HepG2 (cell line): ENCODE data around the gene TPTE2. TPM values are rescaled to one million over a fixed set of nuclear protein-coding genes. Genes with fewer than 3 reads are reported as not detected.

Source experiments
- AGO2 ChIP-seq: fragments of 200-400 bp; formaldehyde crosslinking; optimal IDR thresholded peaks from 2 replicates; pipeline ENCODE3; 2017; ENCODE audit warnings: mild to moderate bottlenecking, low read depth, low read length, moderate library complexity
- ARHGAP35 ChIP-seq: sonication (generic); formaldehyde crosslinking; IDR thresholded peaks from 2 replicates; pipeline ENCODE4 v1.9.0; 2022; ENCODE audit warnings: mild to moderate bottlenecking, inconsistent platforms, moderate library complexity, missing genetic modification reagents, borderline replicate concordance
- ARNT2 ChIP-seq: sonication (generic); formaldehyde crosslinking; IDR thresholded peaks from 2 replicates; pipeline ENCODE4 v1.8.0; 2022; ENCODE audit warnings: mild to moderate bottlenecking, low read depth, missing genetic modification reagents, moderate library complexity
- BRCA1 ChIP-seq: sonication (generic); formaldehyde crosslinking; IDR thresholded peaks from 2 replicates; pipeline ENCODE4 v1.4.0; 2020; ENCODE audit warnings: missing genetic modification reagents
- CEBPB ChIP-seq: IDR thresholded peaks from 2 replicates; pipeline ENCODE4 v1.6.1; 2011; ENCODE audit warnings: low read depth, low read length, improper control_type of control experiment, borderline replicate concordance
- DNMT3B ChIP-seq: conservative IDR thresholded peaks from 2 replicates; pipeline ENCODE4 v1.6.1; 2016; ENCODE audit warnings: missing biosample characterization, control low read depth
- GFI1 ChIP-seq: sonication (generic); formaldehyde crosslinking; IDR thresholded peaks from 2 replicates; pipeline ENCODE4 v1.5.0; 2020; ENCODE audit warnings: missing genetic modification reagents, mild to moderate bottlenecking, borderline replicate concordance
- JDP2 ChIP-seq: sonication (generic); formaldehyde crosslinking; IDR thresholded peaks from 2 replicates; pipeline ENCODE4 v1.8.1; 2022; ENCODE audit warnings: missing genetic modification reagents, borderline replicate concordance
- JUND ChIP-seq: sonication (generic); formaldehyde crosslinking; IDR thresholded peaks from 2 replicates; pipeline ENCODE4 v1.8.0; 2022; ENCODE audit warnings: mild to moderate bottlenecking, missing genetic modification reagents
- KLF16 ChIP-seq, 2 experiments: sonication (generic) in 1 of 2; formaldehyde crosslinking in 1 of 2; IDR thresholded peaks; 2 replicates each; pipeline versions ENCODE4 v1.6.1 to v1.8.0; 2016 to 2023; ENCODE audit warnings: missing genetic modification reagents in 2 of 2, missing compliant biosample characterization in 1 of 2
- MAFK ChIP-seq, 2 experiments: IDR thresholded peaks in 1 of 2; conservative IDR thresholded peaks in 1 of 2; 2 replicates each; pipeline ENCODE4 v1.6.1; 2011; ENCODE audit warnings: improper control_type of control experiment in 2 of 2, low read length in 2 of 2
- NPAS2 ChIP-seq: sonication (generic); formaldehyde crosslinking; IDR thresholded peaks from 2 replicates; pipeline ENCODE4 v1.8.0; 2022; ENCODE audit warnings: mild to moderate bottlenecking, missing genetic modification reagents, borderline replicate concordance
- TAF15 ChIP-seq: fragments of 200-400 bp; formaldehyde crosslinking; IDR thresholded peaks from one replicate; pipeline ENCODE4 v1.6.1; 2018; ENCODE audit warnings: mild to moderate bottlenecking, low read depth, low read length; ENCODE audit not compliant: poor library complexity, severe bottlenecking
- TARDBP ChIP-seq: sonication (generic); formaldehyde crosslinking; IDR thresholded peaks from 2 replicates; pipeline ENCODE4 v1.8.0; 2022; ENCODE audit warnings: mild to moderate bottlenecking, missing genetic modification reagents
- ZBTB7A ChIP-seq: sonication (generic); formaldehyde crosslinking; IDR thresholded peaks from 2 replicates; pipeline ENCODE4 v1.8.0; 2022; ENCODE audit warnings: mild to moderate bottlenecking, missing genetic modification reagents
- ZFP82 ChIP-seq: sonication (generic); formaldehyde crosslinking; IDR thresholded peaks from 2 replicates; pipeline ENCODE4 v1.5.1; 2020; ENCODE audit warnings: mild to moderate bottlenecking, missing genetic modification reagents, borderline replicate concordance
- ZNF230 ChIP-seq: sonication (generic); formaldehyde crosslinking; IDR thresholded peaks from 2 replicates; pipeline ENCODE4 v1.4.0; 2020; ENCODE audit warnings: mild to moderate bottlenecking, missing genetic modification reagents
- ZNF281 ChIP-seq: sonication (generic); formaldehyde crosslinking; IDR thresholded peaks from 2 replicates; pipeline ENCODE4 v1.4.0; 2020; ENCODE audit warnings: missing genetic modification reagents, borderline replicate concordance
- ZNF282 ChIP-seq: fragments of 450-650 bp; IDR thresholded peaks from 2 replicates; pipeline ENCODE4 v1.6.1; 2018; ENCODE audit not compliant: partially characterized antibody
- ZNF33A ChIP-seq: sonication (generic); formaldehyde crosslinking; IDR thresholded peaks from 2 replicates; pipeline ENCODE4 v1.5.1; 2020; ENCODE audit warnings: missing genetic modification reagents, mild to moderate bottlenecking, moderate library complexity, borderline replicate concordance
- ZNF432 ChIP-seq: sonication (generic); formaldehyde crosslinking; IDR thresholded peaks from 2 replicates; pipeline ENCODE4 v1.5.0; 2020; ENCODE audit warnings: missing genetic modification reagents, mild to moderate bottlenecking, borderline replicate concordance
- ZNF639 ChIP-seq: conservative IDR thresholded peaks from 2 replicates; pipeline ENCODE4 v1.6.1; 2018; ENCODE audit warnings: missing genetic modification reagents
- ZNF670 ChIP-seq: sonication (generic); formaldehyde crosslinking; IDR thresholded peaks from 2 replicates; pipeline ENCODE4 v1.8.0; 2022; ENCODE audit warnings: mild to moderate bottlenecking, missing genetic modification reagents, borderline replicate concordance
- ZNF770 ChIP-seq: sonication (generic); formaldehyde crosslinking; IDR thresholded peaks from 2 replicates; pipeline ENCODE4 v1.5.0; 2020; ENCODE audit warnings: mild to moderate bottlenecking, missing genetic modification reagents
- polyA plus RNA-seq, 8 experiments: library from polyadenylated mRNA; depleted of rRNA in 3 of 8; stranded (reverse) in 7 of 8; unstranded in 1 of 8; fragments of >200 nt; fragmentation: Illumina TruSeq in 4 of 8; extraction: Trizol in 4 of 8; gene quantifications; 2 replicates each; pipeline versions ENCODE4 v1.2.1 to v1.2.3, GENCODE V29; 2011 to 2016; ENCODE audit warnings: low read depth in 4 of 8, missing spikeins in 1 of 8, mixed read lengths in 1 of 8; ENCODE audit not compliant: insufficient read depth in 1 of 8
- total RNA-seq, 5 experiments: library from RNA; depleted of rRNA; stranded (reverse); fragments of >200 nt; fragmentation: Illumina TruSeq; extraction: Trizol; gene quantifications; 2 replicates each; pipeline ENCODE4 v1.2.3, GENCODE V29; 2016; ENCODE audit warnings: low read depth in 1 of 5

The TPTE2 gene
- total and polyA plus RNA-seq, 2 of the 13 experiments (the other 11 are each of a cell fraction or from before 2014, with no cell fraction given): 0.07 TPM; not detected in 1

- TF ChIP-seq JDP2 (CRISPR knock-in tag) (no peak), MAFK (conservative IDR thresholded peaks at IDR 0.05 in 1 of 2, IDR thresholded peaks at IDR 0.05 in 1 of 2; ENCODE audit: low read length in 2 of 2) (peak; percentile 30 to 38; a peak in 2 of 4 replicates), ARHGAP35 (CRISPR knock-in tag) (no peak), NPAS2 (CRISPR knock-in tag) (no peak), KLF16 (CRISPR knock-in tag; IDR thresholded peaks at IDR 0.05) (peak in 1 of 2 experiments; percentile 79; a peak in 1 of 4 replicates), ZNF281 (CRISPR knock-in tag) (peak; percentile 43; the same call in 1 of the 2 replicates), ZBTB7A (CRISPR knock-in tag) (peak; percentile 83), ZNF282 (no peak), TAF15 (no peak), BRCA1 (CRISPR knock-in tag) (no peak), AGO2 (no peak), CEBPB (peak; percentile 81), ZFP82 (CRISPR knock-in tag) (no peak), GFI1 (no peak), ZNF770 (CRISPR knock-in tag) (peak; percentile 99), JUND (CRISPR knock-in tag) (peak; percentile 99), ZNF639 (CRISPR knock-in tag) (no peak), ZNF432 (no peak), ZNF670 (CRISPR knock-in tag) (no peak), ZNF33A (CRISPR knock-in tag) (no peak), TARDBP (CRISPR knock-in tag) (peak; percentile 83), ARNT2 (CRISPR knock-in tag) (no peak), ZNF230 (CRISPR knock-in tag) (no peak; the same call in 1 of the 2 replicates), DNMT3B (peak; percentile 83; the same call in 1 of the 2 replicates)
Measured at GRCh38 chr13:19596960-19597361, 35.6 kb upstream of the TPTE2 start (continued).
